Measurements from ENCODE around the gene CFAP46. TPM values are rescaled to one million over a fixed set of nuclear protein-coding genes. Genes with fewer than 3 reads are reported as not detected.

CFAP46 gene
- total and polyA plus RNA-seq, 9 of the 15 experiments (the other 6 are each of a cell fraction or from before 2014, with no cell fraction given): not detected

- H3K9ac ChIP-seq (ENCODE audit: insufficient read depth in 1 of 2, low read depth in 2 of 2, low read length in 2 of 2): no peak overlapping the region
- BruUV-seq (replicated peaks): no TSS peak
- POLR2A ChIA-PET: interaction anchor here (0.6 kb wide), 1 partner anchor 152 kb away, joined by 3 read pairs; no protein-coding TSS in a partner anchor
- peaks cover 0 to 4% of the 10 kb centered on the region in 2 experiments; a peak in 2 of 5 replicates for H3K4me1 ChIP-seq (replicated peaks in 1 of 2; ENCODE audit: control insufficient read depth in 2 of 2, insufficient read depth in 2 of 2, low read length in 2 of 2)
- FAIRE-seq (no peak), ATAC-seq (no peak), DNase-seq (ENCODE audit: extremely low read depth in 1 of 4, low spot score in 3 of 4) (no peak)
- H3K4me2 ChIP-seq (ENCODE audit: insufficient read depth, low read length): no peak overlapping the region
- H3K4me3 ChIP-seq: no peak overlapping the region
- H3K79me2 ChIP-seq (ENCODE audit: control insufficient read depth, insufficient read depth, low read length): no peaks in the 10 kb centered on the region
- peaks cover 6 to 29% of the 10 kb centered on the region in 2 experiments; a peak in 4 of 5 replicates for H3K27me3 ChIP-seq (ENCODE audit: control insufficient read depth in 2 of 2, insufficient read depth in 2 of 2, low read length in 2 of 2)
- H3K9me1 ChIP-seq (ENCODE audit: control insufficient read depth, insufficient read depth, low read length): no peaks in the 10 kb centered on the region
- no peak overlapping the region for H3K27ac ChIP-seq (ENCODE audit: extremely low read depth, low read depth, low read length)
- intact Hi-C loops (cut with micrococcal nuclease) (no loop called here), in situ Hi-C loops (cut with MboI) (no loop called here)
- CTCF ChIA-PET (ENCODE audit: low intra/inter-chr PET ratio): no interaction called here
- 0% methylated on average over 3 of the region's 6 CpGs for WGBS (ENCODE audit: insufficient coverage, low coverage, missing lambda C conversion rate)
- H3K9me3 ChIP-seq (replicated peaks; ENCODE audit: control insufficient read depth, insufficient read depth, low read depth, low read length): no peaks in the 10 kb centered on the region
- no peaks in the 10 kb centered on the region for H4K20me1 ChIP-seq (replicated peaks; ENCODE audit: control insufficient read depth, insufficient read depth, low read length)
- H3K36me3 ChIP-seq (ENCODE audit: control insufficient read depth, insufficient read depth, low read length): no peaks in the 10 kb centered on the region
- no peak overlapping the region for H2AFZ ChIP-seq (ENCODE audit: low read depth, low read length)
- TF ChIP-seq TEAD2 (tag; IDR thresholded peaks at IDR 0.05) (no peak), HDAC6 (IDR thresholded peaks at IDR 0.05; ENCODE audit: low read depth, low read length) (no peak), CTCF (IDR thresholded peaks at IDR 0.05 in 2 of 3, conservative IDR thresholded peaks at IDR 0.05 in 1 of 3; ENCODE audit: insufficient read depth in 2 of 3, low read depth in 1 of 3, low read length in 3 of 3) (no peak), SMAD3 (CRISPR knock-in tag; conservative IDR thresholded peaks at IDR 0.05) (no peak), ZNF584 (CRISPR knock-in tag; IDR thresholded peaks at IDR 0.05; ENCODE audit: low read depth) (no peak), MECOM (CRISPR knock-in tag; IDR thresholded peaks at IDR 0.05) (no peak), MTA3 (IDR thresholded peaks at IDR 0.05; ENCODE audit: borderline replicate concordance) (no peak), GATAD2B (IDR thresholded peaks at IDR 0.05; ENCODE audit: borderline replicate concordance) (no peak), STAT5B (CRISPR knock-in tag; IDR thresholded peaks at IDR 0.05) (no peak), SRSF1 (IDR thresholded peaks at IDR 0.05; ENCODE audit: low read depth, low read length) (no peak), BRF1 (IDR thresholded peaks at IDR 0.05; ENCODE audit: borderline replicate concordance, extremely low read depth, insufficient read length) (no peak), MTA1 (IDR thresholded peaks at IDR 0.05; ENCODE audit: borderline replicate concordance) (no peak)
- TF ChIP-seq, protein P1, sequence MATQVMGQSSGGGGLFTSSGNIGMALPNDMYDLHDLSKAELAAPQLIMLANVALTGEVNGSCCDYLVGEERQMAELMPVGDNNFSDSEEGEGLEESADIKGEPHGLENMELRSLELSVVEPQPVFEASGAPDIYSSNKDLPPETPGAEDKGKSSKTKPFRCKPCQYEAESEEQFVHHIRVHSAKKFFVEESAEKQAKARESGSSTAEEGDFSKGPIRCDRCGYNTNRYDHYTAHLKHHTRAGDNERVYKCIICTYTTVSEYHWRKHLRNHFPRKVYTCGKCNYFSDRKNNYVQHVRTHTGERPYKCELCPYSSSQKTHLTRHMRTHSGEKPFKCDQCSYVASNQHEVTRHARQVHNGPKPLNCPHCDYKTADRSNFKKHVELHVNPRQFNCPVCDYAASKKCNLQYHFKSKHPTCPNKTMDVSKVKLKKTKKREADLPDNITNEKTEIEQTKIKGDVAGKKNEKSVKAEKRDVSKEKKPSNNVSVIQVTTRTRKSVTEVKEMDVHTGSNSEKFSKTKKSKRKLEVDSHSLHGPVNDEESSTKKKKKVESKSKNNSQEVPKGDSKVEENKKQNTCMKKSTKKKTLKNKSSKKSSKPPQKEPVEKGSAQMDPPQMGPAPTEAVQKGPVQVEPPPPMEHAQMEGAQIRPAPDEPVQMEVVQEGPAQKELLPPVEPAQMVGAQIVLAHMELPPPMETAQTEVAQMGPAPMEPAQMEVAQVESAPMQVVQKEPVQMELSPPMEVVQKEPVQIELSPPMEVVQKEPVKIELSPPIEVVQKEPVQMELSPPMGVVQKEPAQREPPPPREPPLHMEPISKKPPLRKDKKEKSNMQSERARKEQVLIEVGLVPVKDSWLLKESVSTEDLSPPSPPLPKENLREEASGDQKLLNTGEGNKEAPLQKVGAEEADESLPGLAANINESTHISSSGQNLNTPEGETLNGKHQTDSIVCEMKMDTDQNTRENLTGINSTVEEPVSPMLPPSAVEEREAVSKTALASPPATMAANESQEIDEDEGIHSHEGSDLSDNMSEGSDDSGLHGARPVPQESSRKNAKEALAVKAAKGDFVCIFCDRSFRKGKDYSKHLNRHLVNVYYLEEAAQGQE (IDR thresholded peaks at IDR 0.05; ENCODE audit: borderline replicate concordance): no peak
- TF ChIP-seq, protein P1 (CRISPR knock-in tag; IDR thresholded peaks at IDR 0.05; ENCODE audit: low read depth): no peak
These were observed 51.0 kb downstream of the CFAP46 start for GRCh38 chr10:132891368-132891767.
